GM12865 (cell line): ENCODE results near the gene SLC26A2.

ENCODE experiments used
- DNase-seq: peaks from one replicate; pipeline ENCODE4 v3.0.0; 2010; ENCODE audit warnings: low read depth
- H3K4me3 ChIP-seq: 2 replicates; pipeline ENCODE4 v1.5.1; 2011; ENCODE audit warnings: mild to moderate bottlenecking, low read depth, low read length, control low read depth
- TF ChIP-seq, protein P1 (sequence below): IDR thresholded peaks from 2 replicates; pipeline ENCODE4 v1.5.1; 2011; ENCODE audit warnings: low read length, control low read depth, low read depth, inconsistent platforms; ENCODE audit not compliant: insufficient read depth; ENCODE audit errors: missing control alignments

Gene SLC26A2

GRCh38 chr5:149981206-149981605 is 20.6 kb downstream of the SLC26A2 start:
- TF ChIP-seq, protein P1, sequence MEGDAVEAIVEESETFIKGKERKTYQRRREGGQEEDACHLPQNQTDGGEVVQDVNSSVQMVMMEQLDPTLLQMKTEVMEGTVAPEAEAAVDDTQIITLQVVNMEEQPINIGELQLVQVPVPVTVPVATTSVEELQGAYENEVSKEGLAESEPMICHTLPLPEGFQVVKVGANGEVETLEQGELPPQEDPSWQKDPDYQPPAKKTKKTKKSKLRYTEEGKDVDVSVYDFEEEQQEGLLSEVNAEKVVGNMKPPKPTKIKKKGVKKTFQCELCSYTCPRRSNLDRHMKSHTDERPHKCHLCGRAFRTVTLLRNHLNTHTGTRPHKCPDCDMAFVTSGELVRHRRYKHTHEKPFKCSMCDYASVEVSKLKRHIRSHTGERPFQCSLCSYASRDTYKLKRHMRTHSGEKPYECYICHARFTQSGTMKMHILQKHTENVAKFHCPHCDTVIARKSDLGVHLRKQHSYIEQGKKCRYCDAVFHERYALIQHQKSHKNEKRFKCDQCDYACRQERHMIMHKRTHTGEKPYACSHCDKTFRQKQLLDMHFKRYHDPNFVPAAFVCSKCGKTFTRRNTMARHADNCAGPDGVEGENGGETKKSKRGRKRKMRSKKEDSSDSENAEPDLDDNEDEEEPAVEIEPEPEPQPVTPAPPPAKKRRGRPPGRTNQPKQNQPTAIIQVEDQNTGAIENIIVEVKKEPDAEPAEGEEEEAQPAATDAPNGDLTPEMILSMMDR: no peak
- no peak for DNase-seq
- H3K4me3 ChIP-seq: no peak overlapping the region

DNA sequence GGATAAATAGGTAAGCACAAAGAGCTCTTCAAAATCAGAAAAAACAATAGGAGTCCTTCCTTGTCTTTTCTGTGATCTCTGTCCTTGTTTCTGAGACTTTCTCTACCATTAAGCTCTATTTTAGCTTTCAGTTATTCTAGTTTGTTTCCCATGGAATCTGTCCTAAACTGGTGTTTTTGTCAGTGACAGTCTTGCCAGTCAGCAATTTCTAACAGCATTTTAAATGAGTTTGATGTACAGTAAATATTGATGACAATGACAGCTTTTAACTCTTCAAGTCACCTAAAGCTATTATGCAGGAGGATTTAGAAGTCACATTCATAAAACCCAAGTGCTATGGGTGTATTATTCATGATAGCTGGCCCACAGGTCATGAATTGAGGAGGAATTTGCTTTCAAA is 21.9 kb downstream of the SLC26A2 start:
- TF ChIP-seq, protein P1: no peak
- H3K4me3 ChIP-seq: no peak overlapping the region
- no peak for DNase-seq

GRCh38 chr5:149988126-149988525 is 27.6 kb downstream of the SLC26A2 start:
- TF ChIP-seq, protein P1: no peak
- no peak overlapping the region for H3K4me3 ChIP-seq
- no peak for DNase-seq

GRCh38 chr5:149990518-149991376 is 30.2 kb downstream of the SLC26A2 start:
- TF ChIP-seq, protein P1: peak; percentile 80
- H3K4me3 ChIP-seq: no peak overlapping the region
- peak; percentile 80 for DNase-seq

DNA sequence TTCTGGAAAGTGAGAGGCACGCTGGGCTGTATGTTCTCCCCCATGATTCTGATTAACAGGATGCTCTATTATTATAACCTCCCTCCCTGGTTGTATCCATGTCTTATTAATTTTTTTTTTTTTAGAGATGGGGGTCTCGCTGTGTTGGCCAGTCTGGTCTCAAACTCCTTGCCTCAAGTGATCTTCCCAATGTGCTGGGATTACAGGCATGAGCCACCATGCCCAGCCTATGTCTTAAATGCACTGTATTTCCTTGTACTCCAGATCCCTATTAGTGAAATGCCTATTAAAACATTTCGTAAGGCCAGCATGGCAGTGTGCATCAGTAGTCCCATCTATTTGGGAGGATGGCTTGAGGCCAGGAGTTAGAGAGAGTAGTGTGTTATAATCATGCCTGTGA is 32.9 kb downstream of the SLC26A2 start:
- TF ChIP-seq, protein P1: no peak
- DNase-seq: no peak

DNA sequence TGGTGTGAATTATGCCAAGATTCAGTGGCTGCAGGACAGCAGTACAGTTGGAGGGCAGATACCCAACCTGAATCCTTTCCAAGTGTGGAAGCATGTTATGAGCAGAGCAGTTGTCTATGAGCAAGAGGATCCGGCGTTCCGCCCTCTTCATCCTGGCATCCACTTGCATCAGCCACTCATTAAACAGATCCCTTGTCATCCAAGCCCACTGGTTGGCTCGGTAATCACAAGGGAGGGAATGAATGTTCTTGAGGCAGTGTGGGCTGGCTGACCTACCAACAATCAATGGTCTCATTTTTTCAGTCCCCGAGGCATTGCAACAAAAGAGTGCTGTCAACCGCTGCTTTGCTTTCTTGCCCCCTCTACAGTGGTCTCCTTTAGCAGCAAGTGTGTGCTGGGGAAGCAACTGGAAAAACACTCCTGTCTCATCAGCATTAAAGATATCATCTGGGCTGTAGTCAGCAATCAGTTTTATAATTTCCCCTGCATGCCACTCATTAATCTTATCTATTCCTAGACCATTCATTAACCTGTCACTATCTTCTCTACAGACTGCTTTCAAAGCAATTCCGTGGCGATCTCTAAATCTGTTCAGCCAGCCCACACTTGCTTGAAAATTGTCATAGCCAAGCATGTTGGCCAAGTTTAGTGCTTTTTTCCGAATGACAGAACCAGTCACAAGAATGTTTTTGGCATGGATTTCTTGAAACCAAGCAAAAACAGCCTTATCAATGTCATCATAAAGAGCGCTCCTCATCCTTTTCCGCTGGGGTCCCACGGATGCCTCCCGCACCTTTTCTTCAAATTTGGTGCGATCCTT is 35.0 kb downstream of the SLC26A2 start:
- no peak overlapping the region for H3K4me3 ChIP-seq
- DNase-seq: no peak
- TF ChIP-seq, protein P1: no peak

More for the DNA sequence above, 32.9 kb downstream of the SLC26A2 start:
- H3K4me3 ChIP-seq: no peak overlapping the region
